ENCODE data around the gene KLRK1. TPM values are rescaled to one million over a fixed set of nuclear protein-coding genes. Genes with fewer than 3 reads are reported as not detected.
"Not testable (repeated sequence)": the region's sequence is repeated elsewhere in the genome, so short reads cannot be mapped to it uniquely, and the experiment has no call there.

The KLRK1 gene
- total RNA-seq, 6 experiments from 2014 or later: not detected

DNA sequence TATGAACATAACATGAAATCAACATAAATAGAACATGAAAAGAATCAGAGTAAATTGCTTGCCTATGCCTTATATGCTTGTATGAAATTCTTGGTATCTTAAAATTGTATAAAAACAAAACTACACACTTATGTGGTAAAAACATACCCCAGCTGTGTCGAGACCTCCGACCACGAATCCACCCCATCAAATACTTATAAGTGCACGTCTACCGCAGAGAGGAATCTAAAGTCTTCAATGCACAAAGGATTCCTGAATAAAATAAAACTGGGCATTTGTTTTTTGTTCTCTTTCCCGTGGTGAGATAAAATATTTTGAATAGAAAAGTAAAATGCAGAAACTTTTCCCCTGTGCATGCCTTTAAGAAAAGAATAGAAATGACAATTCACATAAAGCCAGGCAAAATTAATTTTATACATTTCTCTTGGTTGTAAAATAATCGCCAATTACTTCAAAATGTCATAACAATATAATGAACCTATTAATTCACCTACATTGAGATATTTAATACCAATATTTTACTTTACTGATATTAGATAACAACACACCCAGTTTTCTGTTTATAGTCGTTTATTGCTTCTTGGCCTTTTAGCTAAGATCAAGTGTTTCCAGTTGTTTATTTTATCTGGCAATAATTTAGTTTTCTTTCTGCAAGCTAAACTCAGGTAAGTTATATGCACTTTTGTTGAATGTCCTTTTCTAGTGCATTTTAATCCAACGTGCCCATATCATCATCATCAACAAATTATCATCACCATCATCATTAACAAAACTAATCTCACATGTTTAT, 1.0 kb downstream of the KLRK1 start:
- no peak overlapping the region for H3K4me3 Mint-ChIP-seq
- H3K27me3 Mint-ChIP-seq (ENCODE audit: insufficient read depth): no peaks in the 10 kb centered on the region
- H3K9me3 Mint-ChIP-seq: no peaks in the 10 kb centered on the region
- H3K36me3 Mint-ChIP-seq (ENCODE audit: low read depth): no peaks in the 10 kb centered on the region
- DNase-seq: no peak
- TF ChIP-seq CTCF (IDR thresholded peaks at IDR 0.05): no peak
- H3K27ac Mint-ChIP-seq: no peak overlapping the region
- H3K4me1 Mint-ChIP-seq (ENCODE audit: low read depth): peaks cover 23% of the 10 kb centered on the region

DNA sequence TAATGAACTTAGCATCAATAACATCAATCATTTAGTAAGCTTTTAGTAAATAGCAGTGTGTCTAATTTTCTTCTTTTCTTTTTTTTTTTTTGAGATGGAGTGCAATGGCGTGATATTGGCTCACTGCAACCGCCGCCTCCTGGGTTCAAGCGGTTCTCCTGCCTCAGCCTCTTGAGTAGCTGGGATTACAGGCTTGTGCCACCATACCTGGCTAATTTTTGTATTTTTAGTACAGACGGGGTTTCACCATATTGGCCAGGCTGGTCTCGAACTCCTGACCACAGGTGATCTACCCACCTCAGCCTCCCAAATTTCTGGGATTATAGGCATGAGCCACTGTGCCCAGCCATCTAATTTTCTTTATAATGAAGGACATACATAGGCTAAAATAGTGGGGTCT, 2.3 kb downstream of the KLRK1 start:
- not testable (repeated sequence) for H3K27ac Mint-ChIP-seq; H3K9me3 Mint-ChIP-seq; H3K27me3 Mint-ChIP-seq (ENCODE audit: insufficient read depth); H3K36me3 Mint-ChIP-seq (ENCODE audit: low read depth); DNase-seq; H3K4me3 Mint-ChIP-seq
- H3K4me1 Mint-ChIP-seq (ENCODE audit: low read depth): peaks cover 21% of the 10 kb centered on the region

DNA sequence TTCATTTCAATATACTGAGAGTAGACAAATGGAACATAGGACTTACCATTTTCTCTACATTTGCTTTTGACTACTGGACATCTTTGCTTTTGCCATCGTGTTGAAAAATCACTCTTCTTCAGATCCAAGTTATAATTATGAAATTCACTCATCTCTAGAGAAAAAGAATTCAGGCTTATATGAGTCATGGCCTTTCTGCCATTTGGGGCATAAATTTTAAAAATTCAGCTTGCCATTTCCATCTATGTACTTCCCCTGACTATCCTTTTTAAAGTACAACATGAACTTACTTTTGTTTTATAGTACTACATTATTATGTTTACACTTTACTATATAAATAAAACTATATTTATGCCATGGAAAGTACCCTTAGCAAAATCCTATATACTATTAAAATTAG, 3.0 kb downstream of the KLRK1 start:
- no peak for TF ChIP-seq CTCF (IDR thresholded peaks at IDR 0.05)
- Mint-ChIP-seq H3K27me3 (ENCODE audit: insufficient read depth) (no peaks in the 10 kb centered on the region), H3K27ac (no peak overlapping the region), H3K4me1 (ENCODE audit: low read depth) (peaks cover 22% of the 10 kb centered on the region), H3K4me3 (no peak overlapping the region), H3K9me3 (no peaks in the 10 kb centered on the region), H3K36me3 (ENCODE audit: low read depth) (no peaks in the 10 kb centered on the region)
- no peak for DNase-seq

GRCh38 chr12:10385166-10385613, 4.7 kb downstream of the KLRK1 start:
- H3K27ac Mint-ChIP-seq: peak overlapping the region; percentile 61
- H3K27me3 Mint-ChIP-seq (ENCODE audit: insufficient read depth): no peaks in the 10 kb centered on the region; the same call in 1 of the 2 replicates
- peaks cover 24% of the 10 kb centered on the region for H3K4me1 Mint-ChIP-seq (ENCODE audit: low read depth)
- no peaks in the 10 kb centered on the region for H3K9me3 Mint-ChIP-seq
- no peaks in the 10 kb centered on the region for H3K36me3 Mint-ChIP-seq (ENCODE audit: low read depth)
- no peak for TF ChIP-seq CTCF (IDR thresholded peaks at IDR 0.05)
- H3K4me3 Mint-ChIP-seq: peak overlapping the region; percentile 25; the same call in 1 of the 2 replicates
- DNase-seq: peak; percentile 78

DNA sequence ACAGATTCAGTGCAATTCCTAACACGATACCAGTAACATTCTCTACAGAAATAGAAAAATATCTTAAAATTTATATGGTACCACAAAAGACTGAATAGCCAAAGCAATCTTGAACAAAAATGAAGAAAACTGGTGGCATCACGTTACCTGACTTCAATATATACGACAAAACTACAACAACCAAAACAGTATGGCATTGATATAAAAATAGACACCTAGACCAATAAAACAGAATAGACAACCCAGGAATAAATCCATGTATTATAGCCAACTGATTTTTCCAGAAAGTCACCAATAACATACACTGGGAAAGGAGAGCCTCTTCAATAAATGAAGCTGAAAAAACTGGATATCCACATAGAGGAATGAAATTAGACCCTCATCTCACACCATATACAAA, 5.7 kb downstream of the KLRK1 start:
- Mint-ChIP-seq H3K36me3 (ENCODE audit: low read depth) (no peaks in the 10 kb centered on the region), H3K27ac (no peak overlapping the region), H3K4me1 (ENCODE audit: low read depth) (peaks cover 24% of the 10 kb centered on the region), H3K4me3 (no peak overlapping the region), H3K9me3 (no peaks in the 10 kb centered on the region), H3K27me3 (ENCODE audit: insufficient read depth) (no peaks in the 10 kb centered on the region; the same call in 1 of the 2 replicates)
- DNase-seq: no peak
- TF ChIP-seq CTCF (IDR thresholded peaks at IDR 0.05): no peak

GRCh38 chr12:10381928-10382628, 7.8 kb downstream of the KLRK1 start:
- Mint-ChIP-seq H3K27me3 (ENCODE audit: insufficient read depth) (no peaks in the 10 kb centered on the region; the same call in 1 of the 2 replicates), H3K4me3 (no peak overlapping the region), H3K4me1 (ENCODE audit: low read depth) (peaks cover 24% of the 10 kb centered on the region), H3K9me3 (no peaks in the 10 kb centered on the region), H3K27ac (no peak overlapping the region), H3K36me3 (ENCODE audit: low read depth) (no peaks in the 10 kb centered on the region)
- TF ChIP-seq CTCF (IDR thresholded peaks at IDR 0.05): no peak
- no peak for DNase-seq

- H3K27ac Mint-ChIP-seq, DNase-seq, H3K4me3 Mint-ChIP-seq: not testable (repeated sequence)
Observed at GRCh38 chr12:10378737-10379136, 11.1 kb downstream of the KLRK1 start.

More at GRCh38 chr12:10378737-10379136, 11.1 kb downstream of the KLRK1 start:
- H3K4me1 Mint-ChIP-seq (ENCODE audit: low read depth): peaks cover 13% of the 10 kb centered on the region; the same call in 1 of the 2 replicates
- not testable (repeated sequence) for H3K36me3 Mint-ChIP-seq (ENCODE audit: low read depth); H3K27me3 Mint-ChIP-seq (ENCODE audit: insufficient read depth); H3K9me3 Mint-ChIP-seq
